Measurements from ENCODE around the gene ADGRD2.

ADGRD2 gene

GRCh38 chr9:124479947-124480620, 29.8 kb downstream of the ADGRD2 start:
- DNase-seq (ENCODE audit: low read depth): no peak

GRCh38 chr9:124480621-124480981, 30.4 kb downstream of the ADGRD2 start:
- DNase-seq (ENCODE audit: low read depth): no peak

GRCh38 chr9:124481115-124481514, 30.9 kb downstream of the ADGRD2 start:
- DNase-seq (ENCODE audit: low read depth): no peak

DNA sequence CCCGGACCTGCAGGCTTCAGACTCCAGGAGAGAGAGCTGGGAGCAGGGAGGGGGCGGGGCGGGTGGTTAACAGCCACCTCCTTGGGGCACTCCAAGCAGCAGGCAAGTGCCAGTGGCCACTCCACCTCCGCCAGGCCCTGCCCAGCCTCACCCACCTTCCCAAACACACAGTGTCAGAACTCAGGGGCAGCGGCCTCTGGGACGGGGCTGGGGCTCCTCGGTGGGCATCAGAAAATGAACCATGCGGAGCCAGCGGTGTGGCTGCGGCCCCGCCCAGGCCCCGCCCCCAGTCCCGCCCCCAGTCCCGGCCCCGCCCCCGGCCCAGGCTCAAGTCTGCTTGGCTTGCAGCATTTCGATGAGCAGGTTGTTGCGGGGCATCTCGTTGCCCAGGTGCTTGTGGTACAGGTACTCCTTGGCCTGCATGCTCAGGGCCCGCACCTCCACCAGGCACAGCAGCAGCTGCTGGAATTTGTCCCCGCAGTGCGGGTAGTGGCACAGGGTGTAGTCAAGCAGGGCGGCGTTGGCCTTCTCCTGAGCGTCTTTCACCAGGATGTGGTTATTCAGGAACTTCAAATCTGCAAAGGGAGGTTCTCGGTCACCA, 32.3 kb downstream of the ADGRD2 start:
- no peak for DNase-seq (ENCODE audit: low read depth)

DNA sequence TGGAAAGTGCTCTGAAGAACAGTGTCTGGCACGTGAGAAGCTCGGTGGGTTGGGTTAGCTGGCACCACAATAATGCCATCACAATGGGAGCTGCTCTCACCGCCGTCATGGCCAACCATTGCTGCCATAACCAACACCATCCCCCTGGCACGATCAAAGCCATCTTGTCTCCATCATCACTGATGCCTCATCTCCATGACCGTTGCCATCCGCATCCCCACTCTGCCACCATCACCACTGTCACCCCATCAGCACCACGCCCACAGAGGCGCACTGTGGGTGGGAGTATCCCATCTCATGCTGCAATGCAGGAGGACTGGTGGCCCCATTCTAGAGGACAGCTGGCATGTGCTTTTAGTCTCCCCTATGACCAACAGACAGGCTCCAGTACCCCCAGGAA, 33.2 kb downstream of the ADGRD2 start:
- no peak for DNase-seq (ENCODE audit: low read depth)

DNA sequence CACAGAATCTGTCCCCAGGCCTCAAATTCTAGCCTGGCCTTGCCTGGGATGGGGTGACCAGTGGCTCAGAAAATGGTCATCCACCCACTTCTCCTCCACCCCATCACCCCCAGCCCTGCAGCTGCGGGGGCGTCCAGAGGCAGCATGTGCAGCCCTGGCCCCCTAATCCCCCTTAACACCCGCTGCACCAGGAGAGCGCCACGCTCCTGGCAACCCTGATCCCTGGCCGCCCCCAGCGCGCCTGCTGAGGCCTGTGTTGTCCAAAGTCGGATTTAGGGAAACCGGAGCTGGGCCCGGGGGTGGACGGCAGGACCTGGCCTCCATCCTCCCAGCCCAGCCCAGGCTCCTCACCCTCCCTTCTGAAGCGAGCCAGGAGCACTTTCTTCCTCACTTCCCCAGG, 35.0 kb downstream of the ADGRD2 start:
- DNase-seq (ENCODE audit: low read depth): no peak

DNA sequence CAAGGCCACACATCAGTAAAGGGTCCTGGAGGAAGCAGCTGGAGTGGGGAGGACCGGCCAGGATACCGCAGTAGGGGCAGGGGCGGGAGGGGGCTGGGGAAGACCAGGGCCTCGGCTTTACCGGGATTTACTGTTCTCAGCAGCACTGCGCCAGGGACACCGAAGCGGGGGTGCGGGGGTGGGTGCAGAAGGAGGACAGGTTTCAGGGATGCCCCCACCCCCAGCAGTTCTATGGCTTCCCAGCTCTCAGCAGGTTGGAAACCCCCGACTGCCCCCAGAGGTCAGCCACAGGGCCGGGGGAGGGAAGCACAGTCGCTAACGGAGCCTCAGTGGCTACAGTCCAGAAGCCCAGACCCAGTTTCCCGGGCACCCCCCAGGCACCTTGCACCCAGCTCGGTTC, 35.7 kb downstream of the ADGRD2 start:
- DNase-seq (ENCODE audit: low read depth): no peak

DNA sequence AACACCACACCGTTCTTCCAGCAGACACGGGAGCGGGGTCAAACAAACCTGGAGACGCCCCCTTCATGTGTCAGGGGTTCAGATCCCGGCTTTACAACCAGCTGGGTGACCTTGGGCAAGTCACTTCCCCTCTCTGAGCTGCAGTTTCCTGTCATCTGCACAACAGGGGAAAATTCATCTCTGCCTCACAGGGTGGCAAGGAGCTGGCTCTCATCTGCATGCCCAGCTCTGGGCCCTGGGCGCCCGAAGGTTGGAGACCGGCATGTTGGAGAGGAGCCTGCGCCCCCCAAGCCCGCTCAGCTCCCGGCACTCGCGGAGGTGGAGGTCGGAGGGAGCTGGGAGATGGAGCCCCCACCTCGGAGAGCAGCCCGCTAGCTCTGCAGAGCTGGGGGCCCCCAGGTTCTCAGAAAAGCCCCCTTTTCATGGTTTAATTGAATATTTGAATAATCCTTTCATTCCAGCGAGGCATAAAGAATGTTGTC, 36.6 kb downstream of the ADGRD2 start:
- DNase-seq (ENCODE audit: low read depth): no peak

DNA sequence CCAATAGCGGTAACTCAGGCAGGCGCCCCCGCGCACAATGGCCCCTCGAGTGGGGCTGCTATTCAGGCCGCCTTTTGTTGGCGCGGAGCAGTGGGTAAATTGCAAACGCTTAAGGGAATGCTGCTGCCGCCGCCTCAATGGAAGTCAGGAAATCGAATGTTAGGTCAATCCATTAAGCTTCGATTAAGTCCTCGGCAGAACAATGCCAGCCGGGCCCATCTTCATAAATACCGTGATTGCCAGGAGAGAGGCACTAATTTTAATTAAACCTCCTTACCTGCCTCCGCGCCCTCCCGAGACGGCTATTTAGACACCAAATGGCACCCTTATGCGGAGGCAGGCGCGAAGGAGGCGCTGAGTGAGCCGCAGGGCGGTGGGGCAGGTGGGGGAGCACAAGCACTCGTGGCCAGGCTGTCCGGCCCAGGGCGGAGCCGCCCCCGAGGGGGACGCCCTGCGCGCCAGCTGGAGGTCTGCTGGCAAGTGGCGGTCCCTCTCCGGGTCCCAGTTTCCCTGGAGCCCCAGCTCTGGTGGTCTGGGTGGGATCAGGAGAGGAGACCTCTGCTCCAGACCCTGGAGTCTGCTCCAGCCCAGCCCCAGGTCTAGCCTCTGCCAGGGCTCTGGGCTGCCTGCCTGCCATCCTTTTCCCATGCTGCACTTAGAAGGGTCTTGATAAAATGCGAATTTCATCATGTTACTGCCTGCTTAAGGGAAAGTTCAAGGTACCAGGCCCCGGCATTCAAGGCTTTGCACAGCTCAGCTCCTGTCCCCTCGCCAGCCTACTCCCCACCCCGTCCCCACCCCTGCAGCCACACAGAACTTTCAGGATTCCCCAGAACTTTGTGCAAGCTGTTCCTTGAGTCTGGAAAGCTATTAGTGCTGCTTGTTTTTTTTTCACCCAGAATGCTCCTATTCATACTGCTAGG, 37.3 kb downstream of the ADGRD2 start:
- DNase-seq (ENCODE audit: low read depth): no peak

- DNase-seq (ENCODE audit: low read depth): no peak
Observed at GRCh38 chr9:124488641-124489210, 38.5 kb downstream of the ADGRD2 start.

DNA sequence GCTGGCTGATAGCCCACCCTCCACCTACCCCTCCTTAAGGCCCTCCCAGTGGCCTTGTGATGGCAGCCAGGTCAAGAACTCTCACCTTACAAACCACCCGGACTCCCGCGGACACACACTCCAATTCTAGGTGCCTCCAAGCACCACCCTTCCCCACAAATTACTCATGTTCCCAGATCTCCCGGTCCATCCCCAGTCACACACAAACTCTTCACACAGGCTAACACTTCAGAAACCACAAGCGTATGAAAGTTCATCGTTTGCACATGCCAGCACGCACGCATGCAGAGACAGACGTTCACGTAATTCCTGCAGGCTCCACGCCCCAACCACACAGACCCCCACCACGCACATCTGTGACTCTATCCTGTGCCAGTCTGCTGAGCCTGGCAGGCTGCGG, 39.0 kb downstream of the ADGRD2 start:
- no peak for DNase-seq (ENCODE audit: low read depth)

DNA sequence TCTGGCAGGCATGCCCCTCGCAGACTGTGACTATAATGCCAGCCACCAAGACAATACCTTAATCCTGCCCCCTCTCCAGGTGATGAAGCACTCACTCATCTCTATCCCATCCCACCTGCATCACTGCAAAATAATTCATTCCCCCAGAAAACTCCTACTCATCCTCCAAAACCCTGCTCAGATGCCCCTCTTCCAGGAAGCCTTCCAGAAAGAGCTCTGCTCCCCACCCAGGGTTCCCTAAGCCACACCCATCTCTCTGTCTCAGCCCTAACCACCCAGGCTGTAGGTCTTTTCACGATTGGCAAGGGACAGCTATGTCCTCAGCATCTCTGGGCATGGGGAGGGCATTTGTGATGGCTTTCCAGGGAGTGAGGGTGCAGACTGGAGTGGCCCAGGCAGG, 39.8 kb downstream of the ADGRD2 start:
- no peak for DNase-seq (ENCODE audit: low read depth)

DNA sequence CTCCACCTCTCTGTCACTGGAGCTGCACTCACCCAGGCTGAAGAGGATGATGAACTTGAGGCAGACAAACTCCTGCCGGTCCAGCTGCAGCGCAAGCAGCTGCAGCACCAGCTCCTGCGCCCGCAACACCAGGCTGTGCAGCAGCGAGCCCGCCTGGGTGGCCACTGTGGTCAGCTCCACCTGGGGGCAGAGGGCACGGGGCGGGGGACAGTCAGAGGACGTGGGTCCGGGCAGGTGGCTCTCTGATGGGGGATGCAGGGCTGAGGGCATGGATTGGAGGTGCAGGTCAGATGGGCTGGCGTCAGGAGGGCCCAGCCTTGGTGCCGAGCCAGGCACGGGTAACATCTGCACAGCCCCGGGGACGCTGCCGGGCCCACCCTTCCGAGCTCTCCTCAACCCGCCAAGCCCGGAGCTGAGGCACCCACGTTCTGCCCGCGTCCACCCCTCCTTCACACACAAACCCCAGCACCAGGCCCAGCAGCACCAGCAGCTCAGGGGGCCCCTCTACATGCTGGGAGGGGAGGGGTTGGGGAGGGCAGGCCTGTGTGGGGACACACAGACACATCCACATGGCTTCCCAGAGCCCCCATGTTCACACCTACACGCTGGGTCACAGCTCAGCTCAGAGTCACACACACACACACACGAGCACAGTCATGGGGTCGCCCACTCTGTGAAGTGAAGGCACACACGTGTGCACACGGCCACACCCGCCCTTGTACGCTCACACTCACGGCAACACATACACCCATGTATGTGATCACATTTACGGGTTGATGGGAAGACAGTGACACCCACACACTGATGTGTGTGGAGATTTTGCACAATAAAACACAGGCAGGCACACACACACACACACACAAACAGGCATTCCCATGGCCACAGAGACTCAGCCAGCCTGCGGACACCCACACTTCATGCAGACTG, 41.1 kb downstream of the ADGRD2 start:
- DNase-seq (ENCODE audit: low read depth): no peak

GRCh38 chr9:124492818-124493217, 42.6 kb downstream of the ADGRD2 start:
- no peak for DNase-seq (ENCODE audit: low read depth)

GRCh38 chr9:124493218-124493617, 43.0 kb downstream of the ADGRD2 start:
- no peak for DNase-seq (ENCODE audit: low read depth)

GRCh38 chr9:124493794-124494479, 43.7 kb downstream of the ADGRD2 start:
- no peak for DNase-seq (ENCODE audit: low read depth)

DNA sequence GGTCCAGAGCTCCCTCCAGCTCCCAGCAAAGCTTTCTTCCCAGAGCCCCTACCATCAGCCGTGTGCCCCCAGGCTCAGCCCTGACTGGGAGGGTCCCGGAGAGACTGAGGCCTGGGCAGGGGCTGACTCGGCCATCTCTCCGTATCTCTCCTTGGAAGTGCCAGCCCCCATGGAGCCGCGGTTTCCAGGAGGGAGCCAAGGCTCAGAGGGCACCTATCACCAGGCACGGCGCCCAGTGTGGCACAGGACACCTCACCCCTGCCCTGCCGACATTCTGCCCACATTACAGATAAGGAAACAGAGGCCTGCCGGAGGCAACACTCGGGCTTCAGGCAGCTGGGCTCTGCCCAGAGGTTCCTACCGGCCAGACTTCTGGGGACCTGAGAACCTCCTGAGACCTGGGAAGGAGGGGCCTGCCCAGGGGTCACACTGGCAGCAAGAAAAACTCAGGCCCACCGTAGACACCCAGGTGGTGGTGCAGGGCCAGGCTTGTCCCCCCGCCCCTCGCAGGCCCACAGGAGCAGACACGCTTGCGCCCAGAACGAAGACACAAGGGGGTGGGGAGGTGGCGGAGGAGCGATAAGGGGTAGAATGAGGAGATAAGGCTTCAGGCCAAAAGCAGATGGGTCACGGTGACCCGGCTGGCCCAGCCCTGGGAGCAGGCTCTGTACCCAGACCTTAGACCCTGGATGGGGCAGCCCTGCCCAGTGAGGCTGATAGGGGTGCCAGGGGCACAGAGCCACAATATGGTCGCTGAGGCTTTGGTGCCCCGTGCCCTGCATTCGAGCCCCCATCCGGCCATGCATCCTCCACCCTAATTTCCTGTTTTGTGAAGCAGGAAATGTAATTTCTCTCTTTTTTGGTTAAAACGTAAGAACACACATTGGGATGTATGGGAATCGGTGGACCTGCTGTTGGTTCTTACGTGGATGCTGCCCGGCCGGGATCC, 45.1 kb downstream of the ADGRD2 start:
- DNase-seq (ENCODE audit: low read depth): no peak

DNA sequence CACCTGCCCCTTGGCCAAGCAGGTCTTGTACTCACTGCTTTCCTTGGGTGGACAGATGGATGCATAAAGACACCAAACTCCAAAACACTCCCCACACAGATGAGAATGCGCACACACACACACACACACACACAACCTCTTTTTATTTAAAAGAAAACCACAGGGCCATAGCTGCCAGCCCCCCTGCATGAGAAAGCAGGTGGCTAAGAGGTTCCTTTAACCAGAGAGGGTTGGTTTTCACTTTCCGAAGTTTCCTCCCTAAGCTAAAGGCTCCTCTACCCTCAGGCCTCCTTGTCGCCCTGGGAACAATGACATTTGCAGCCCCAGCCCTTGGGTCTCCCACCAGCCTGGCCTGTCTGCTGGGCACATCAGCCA, 45.8 kb downstream of the ADGRD2 start:
- no peak for DNase-seq (ENCODE audit: low read depth)

- no peak for DNase-seq (ENCODE audit: low read depth)
Observed at GRCh38 chr9:124496463-124496862, 46.2 kb downstream of the ADGRD2 start.

GRCh38 chr9:124497441-124497840, 47.2 kb downstream of the ADGRD2 start:
- DNase-seq (ENCODE audit: low read depth): no peak
